Progenitor cell of endocrine pancreas (in vitro differentiated cells): ENCODE results near the gene TUBAL3. TPM values are rescaled to one million over a fixed set of nuclear protein-coding genes. Genes with fewer than 3 reads are reported as not detected.

Experiments
- DNase-seq: peaks from one replicate; pipeline ENCODE4 v3.0.0; 2021; ENCODE audit warnings: low spot score; ENCODE audit not compliant: unreplicated experiment
- H3K27ac Mint-ChIP-seq: 2 replicates; pipeline ENCODE4 v1.8.0; 2021; ENCODE audit warnings: mild to moderate bottlenecking, moderate library complexity, mixed read lengths
- H3K27me3 Mint-ChIP-seq: 2 replicates; pipeline ENCODE4 v1.8.0; 2021; ENCODE audit warnings: mixed read lengths
- H3K36me3 Mint-ChIP-seq: 2 replicates; pipeline ENCODE4 v1.8.0; 2022; ENCODE audit warnings: mixed read lengths; ENCODE audit not compliant: insufficient read depth
- H3K4me1 Mint-ChIP-seq: 2 replicates; pipeline ENCODE4 v1.8.0; 2021; ENCODE audit warnings: low read depth, mixed read lengths
- H3K4me3 Mint-ChIP-seq: 2 replicates; pipeline ENCODE4 v1.8.0; 2021; ENCODE audit warnings: low read depth, mild to moderate bottlenecking, moderate library complexity, mixed read lengths
- H3K9me3 Mint-ChIP-seq: 2 replicates; pipeline ENCODE4 v1.8.0; 2021; ENCODE audit warnings: low read depth, mixed read lengths
- CTCF ChIP-seq: fragments of 200-600 bp; sonication (generic); IDR thresholded peaks from one replicate; pipeline ENCODE4 v1.5.0; 2021; ENCODE audit warnings: antibody characterized with exemption, mild to moderate bottlenecking; ENCODE audit not compliant: unreplicated experiment
- total RNA-seq: library from RNA; stranded (reverse); gene quantifications from 2 replicates; pipeline ENCODE4 v1.2.1, GENCODE V29; 2021

The TUBAL3 gene
- total RNA-seq, 1 donor from 2014 or later: not detected

GRCh38 chr10:5354068-5354467 is 50.6 kb downstream of the TUBAL3 start:
- no peak overlapping the region for H3K4me3 Mint-ChIP-seq
- no peaks in the 10 kb centered on the region for H3K4me1 Mint-ChIP-seq
- peaks cover 2% of the 10 kb centered on the region for H3K27me3 Mint-ChIP-seq
- no peak for TF ChIP-seq CTCF
- no peak for DNase-seq
- H3K27ac Mint-ChIP-seq: no peak overlapping the region
- no peaks in the 10 kb centered on the region for H3K36me3 Mint-ChIP-seq
- peaks cover 8% of the 10 kb centered on the region for H3K9me3 Mint-ChIP-seq

GRCh38 chr10:5349362-5349761 is 55.3 kb downstream of the TUBAL3 start:
- no peak for TF ChIP-seq CTCF
- Mint-ChIP-seq H3K36me3 (no peaks in the 10 kb centered on the region), H3K27me3 (no peaks in the 10 kb centered on the region), H3K4me3 (no peak overlapping the region), H3K4me1 (no peaks in the 10 kb centered on the region), H3K9me3 (no peaks in the 10 kb centered on the region), H3K27ac (no peak overlapping the region)
- DNase-seq: no peak

- DNase-seq: no peak
- no peak overlapping the region for H3K27ac Mint-ChIP-seq
- H3K36me3 Mint-ChIP-seq: no peaks in the 10 kb centered on the region
- H3K9me3 Mint-ChIP-seq: no peaks in the 10 kb centered on the region
- no peaks in the 10 kb centered on the region for H3K27me3 Mint-ChIP-seq
- no peak overlapping the region for H3K4me3 Mint-ChIP-seq
- no peak for TF ChIP-seq CTCF
- no peaks in the 10 kb centered on the region for H3K4me1 Mint-ChIP-seq
These were observed 57.7 kb downstream of the TUBAL3 start for GRCh38 chr10:5346881-5347280.

GRCh38 chr10:5344746-5345145 is 59.9 kb downstream of the TUBAL3 start:
- Mint-ChIP-seq H3K27ac (no peak overlapping the region), H3K36me3 (no peaks in the 10 kb centered on the region), H3K4me1 (no peaks in the 10 kb centered on the region), H3K4me3 (no peak overlapping the region), H3K27me3 (no peaks in the 10 kb centered on the region), H3K9me3 (no peaks in the 10 kb centered on the region)
- no peak for TF ChIP-seq CTCF
- no peak for DNase-seq

GRCh38 chr10:5343979-5344378 is 60.6 kb downstream of the TUBAL3 start:
- Mint-ChIP-seq H3K4me1 (no peaks in the 10 kb centered on the region), H3K9me3 (no peaks in the 10 kb centered on the region), H3K27ac (no peak overlapping the region), H3K27me3 (no peaks in the 10 kb centered on the region), H3K4me3 (no peak overlapping the region), H3K36me3 (no peaks in the 10 kb centered on the region)
- DNase-seq: no peak
- TF ChIP-seq CTCF: no peak
